Stimulated activated CD4-positive, alpha-beta T cell treated with anti-CD3 and anti-CD28 coated beads, Interleukin-15, amount 100 ng/mL, for 24 hours (primary cell): Measurements from ENCODE around the gene LBR.
"Not testable (repeated sequence)": the region's sequence is repeated elsewhere in the genome, so short reads cannot be mapped to it uniquely, and the experiment has no call there.

Experiments
- DNase-seq: peaks from one replicate; pipeline ENCODE4 v3.0.0-alpha.2; 2020

LBR gene

GRCh38 chr1:225418059-225418458 lies 9.8 kb downstream of the LBR start:
- DNase-seq: no peak

GRCh38 chr1:225415967-225416745 lies 11.7 kb downstream of the LBR start:
- no peak for DNase-seq

GRCh38 chr1:225415307-225415706 lies 12.5 kb downstream of the LBR start:
- no peak for DNase-seq

GRCh38 chr1:225413708-225414375 lies 14.0 kb downstream of the LBR start:
- no peak for DNase-seq

GRCh38 chr1:225412803-225413351 lies 15.0 kb downstream of the LBR start:
- no peak for DNase-seq

GRCh38 chr1:225412321-225412720 lies 15.5 kb downstream of the LBR start:
- DNase-seq: no peak

- DNase-seq: no peak
These were observed 17.8 kb downstream of the LBR start for GRCh38 chr1:225410036-225410435.

GRCh38 chr1:225409051-225409450 lies 18.8 kb downstream of the LBR start:
- no peak for DNase-seq

GRCh38 chr1:225408249-225408648 lies 19.6 kb downstream of the LBR start:
- DNase-seq: no peak

GRCh38 chr1:225407755-225408154 lies 20.1 kb downstream of the LBR start:
- no peak for DNase-seq

GRCh38 chr1:225406976-225407725 lies 20.7 kb downstream of the LBR start:
- DNase-seq: no peak

GRCh38 chr1:225400968-225401367 lies 26.9 kb downstream of the LBR start:
- DNase-seq: no peak

- DNase-seq: no peak
These were observed 31.5 kb downstream of the LBR start for GRCh38 chr1:225396357-225396756.

GRCh38 chr1:225389843-225390242 lies 38.0 kb downstream of the LBR start:
- DNase-seq: no peak

- no peak for DNase-seq
These were observed 39.5 kb downstream of the LBR start for GRCh38 chr1:225388372-225388771.

GRCh38 chr1:225386860-225387259 lies 41.0 kb downstream of the LBR start:
- DNase-seq: not testable (repeated sequence)

- no peak for DNase-seq
These were observed 47.1 kb downstream of the LBR start for GRCh38 chr1:225380691-225381090.

- no peak for DNase-seq
These were observed 49.0 kb downstream of the LBR start for GRCh38 chr1:225378880-225379279.

GRCh38 chr1:225374996-225375395 lies 52.8 kb downstream of the LBR start:
- DNase-seq: no peak

GRCh38 chr1:225373155-225373554 lies 54.7 kb downstream of the LBR start:
- DNase-seq: no peak

GRCh38 chr1:225371366-225372010 lies 56.4 kb downstream of the LBR start:
- no peak for DNase-seq

GRCh38 chr1:225368036-225368552 lies 59.7 kb downstream of the LBR start:
- no peak for DNase-seq

- DNase-seq: no peak
These were observed 61.3 kb downstream of the LBR start for GRCh38 chr1:225366552-225366951.
